SW480 (cell line): ENCODE results near the gene MFAP4.

ENCODE experiments used
- DNase-seq: peaks from one replicate; pipeline ENCODE4 v3.0.0-alpha.2; 2016; ENCODE audit warnings: low spot score

The MFAP4 gene

GRCh38 chr17:19409509-19409908, 22.5 kb upstream of the MFAP4 start:
- peak; percentile 55 for DNase-seq

- DNase-seq = no peak
Observed at GRCh38 chr17:19409066-19409465, 22.1 kb upstream of the MFAP4 start.

- DNase-seq = no peak
Observed at GRCh38 chr17:19408346-19408710, 21.3 kb upstream of the MFAP4 start.

GRCh38 chr17:19407601-19408345, 20.8 kb upstream of the MFAP4 start:
- DNase-seq = no peak

DNA sequence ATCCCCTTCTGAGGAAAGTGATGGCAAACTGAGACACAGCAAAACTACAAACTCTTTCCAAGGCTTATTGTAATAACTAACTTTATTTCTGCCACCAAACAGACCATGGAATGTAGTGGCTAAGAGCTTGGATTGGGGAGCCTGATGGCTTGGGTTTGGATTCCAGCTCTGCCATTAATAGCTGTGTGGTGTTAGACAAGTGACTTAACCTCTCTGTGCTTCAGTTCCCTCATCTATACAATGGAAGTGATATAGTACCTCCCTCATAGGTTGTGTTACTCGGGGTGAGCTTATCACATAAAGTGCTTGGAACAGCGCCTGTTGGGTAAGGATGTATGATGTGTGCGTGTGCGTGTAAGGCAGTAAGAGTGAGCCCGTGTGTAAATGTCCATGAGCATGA, 18.1 kb upstream of the MFAP4 start:
- no peak for DNase-seq

DNA sequence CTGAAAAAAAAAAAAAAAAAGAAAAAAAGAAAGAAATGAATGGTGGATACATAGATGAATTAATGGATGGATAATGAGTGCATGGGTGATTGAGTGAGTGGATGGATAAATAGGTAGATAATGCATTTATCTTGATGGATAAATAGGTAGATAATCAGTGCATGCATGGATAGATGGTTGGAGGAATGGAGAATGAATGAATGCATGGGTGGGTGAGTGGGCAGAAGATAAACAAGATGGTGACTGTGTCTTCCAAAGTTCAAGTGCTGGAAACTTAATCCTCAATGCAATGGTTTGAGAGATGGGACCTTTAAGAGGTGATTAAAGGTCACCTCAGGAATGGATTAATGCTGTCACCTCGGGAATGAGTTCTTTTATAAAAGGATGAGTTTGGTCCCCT, 17.3 kb upstream of the MFAP4 start:
- DNase-seq = no peak

DNA sequence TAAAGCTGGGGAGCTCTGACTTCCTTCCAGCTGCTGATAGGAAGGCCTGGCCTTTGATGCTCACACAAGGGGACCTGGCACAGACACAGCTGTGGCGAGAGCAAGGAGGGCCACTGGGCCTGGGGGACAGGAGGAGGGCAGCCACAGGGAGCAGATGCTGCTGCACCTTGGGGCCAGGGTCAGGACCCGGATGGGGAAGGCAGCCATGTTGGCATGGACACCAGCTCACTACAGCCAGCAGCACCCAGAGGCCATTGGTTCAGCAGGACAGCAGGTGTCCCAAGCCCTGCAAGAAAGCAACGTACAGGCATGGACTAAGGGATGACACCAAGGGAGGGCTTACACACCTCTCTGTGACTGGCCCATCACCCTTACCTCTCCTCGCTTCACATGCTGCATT, 16.0 kb upstream of the MFAP4 start:
- DNase-seq = no peak

DNA sequence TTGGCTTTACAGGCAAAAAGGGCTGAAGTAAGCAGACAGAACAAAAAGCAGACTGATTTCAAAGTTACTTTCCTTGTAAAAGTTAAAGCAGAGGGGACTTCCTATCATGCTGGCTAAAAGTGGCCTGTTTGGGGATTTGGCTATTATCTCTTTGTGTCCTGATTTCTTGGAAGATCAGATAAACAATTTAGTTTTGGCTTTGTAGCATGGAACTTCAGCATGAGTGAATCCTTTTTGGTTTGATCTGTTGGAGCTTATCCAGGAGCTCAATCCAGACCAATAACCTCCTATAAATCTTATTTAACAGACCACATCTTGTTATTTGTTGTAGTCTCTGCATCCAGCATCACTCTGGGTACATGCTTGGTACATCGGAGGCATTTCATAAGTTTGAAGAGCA, 15.2 kb upstream of the MFAP4 start:
- DNase-seq = no peak

DNA sequence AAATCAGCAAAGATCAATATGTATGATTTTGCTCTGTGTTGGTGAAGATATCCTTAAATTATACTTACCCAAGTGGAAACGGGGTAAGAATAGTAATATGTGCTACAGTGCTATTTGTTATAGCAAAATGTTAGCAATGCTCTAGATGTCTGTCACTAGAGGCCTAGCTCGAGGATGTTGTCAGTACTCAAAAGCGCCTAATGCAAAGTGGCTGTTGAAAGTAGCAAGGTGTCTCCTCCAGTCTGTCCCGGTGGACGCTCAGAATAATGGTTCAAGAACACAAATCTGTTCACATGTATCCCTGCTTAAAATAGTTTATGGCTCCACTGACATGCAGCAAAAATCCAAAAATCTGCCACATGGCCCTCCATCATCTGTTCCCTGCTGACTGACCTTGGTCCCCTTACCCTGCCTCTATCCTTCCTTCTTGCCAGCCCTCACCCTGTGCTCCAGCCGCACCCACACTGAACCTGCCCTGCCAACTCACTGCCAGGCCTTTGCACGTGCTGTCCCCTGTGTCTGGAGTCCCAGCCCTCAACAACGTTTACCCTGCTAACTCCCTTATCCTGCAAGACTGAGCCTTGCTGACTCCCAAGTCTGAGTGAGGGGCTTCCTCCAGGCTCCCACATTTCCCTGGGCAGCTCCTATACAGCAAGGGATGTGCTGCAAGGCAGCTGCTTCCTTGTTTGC, 14.5 kb upstream of the MFAP4 start:
- no peak for DNase-seq

GRCh38 chr17:19399750-19400450, 12.9 kb upstream of the MFAP4 start:
- DNase-seq = no peak

DNA sequence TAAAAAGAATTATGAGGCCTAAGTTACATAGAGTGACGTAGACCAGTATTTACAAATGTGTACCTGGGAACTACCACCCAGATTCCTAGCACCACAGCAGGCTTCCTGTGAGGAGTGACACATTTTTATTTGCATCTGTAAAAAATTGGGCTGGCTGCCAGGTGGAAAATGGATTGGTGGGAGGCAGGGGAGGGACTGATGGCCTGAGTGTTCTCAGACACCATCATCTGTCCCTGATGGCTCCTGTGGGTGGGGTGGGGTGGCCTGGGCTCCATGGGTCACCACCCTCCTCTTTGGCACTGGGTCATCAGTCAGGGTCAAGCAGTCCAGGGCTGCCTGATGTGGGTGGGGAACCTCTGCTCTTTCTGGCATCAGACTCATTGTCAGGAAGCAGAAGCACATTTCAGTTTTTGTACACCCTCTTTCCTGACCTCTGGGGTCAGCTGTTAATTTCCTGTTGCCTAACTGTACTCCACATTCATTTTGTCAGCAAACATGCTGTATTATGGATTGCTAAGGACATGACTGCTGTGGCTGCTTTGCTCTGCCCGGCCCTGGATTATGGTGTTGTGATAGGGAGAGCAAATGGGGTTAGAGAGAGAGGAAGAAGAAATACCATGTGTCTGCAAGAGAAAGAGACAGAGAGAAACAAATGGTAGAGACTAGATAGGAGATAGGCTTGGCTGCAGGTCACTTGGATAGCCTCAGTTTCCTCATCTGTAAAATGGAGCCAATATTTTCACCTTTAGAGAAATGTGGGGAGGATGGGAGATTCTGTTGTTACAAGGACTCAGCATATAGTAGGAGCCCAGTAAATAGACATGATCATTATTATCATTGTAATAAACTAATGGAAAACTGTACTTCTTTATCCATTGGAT, 11.6 kb upstream of the MFAP4 start:
- DNase-seq = peak; percentile 43

GRCh38 chr17:19397556-19398041, 10.6 kb upstream of the MFAP4 start:
- DNase-seq = no peak

GRCh38 chr17:19392303-19392702, 5.3 kb upstream of the MFAP4 start:
- no peak for DNase-seq

- DNase-seq = no peak
Observed at GRCh38 chr17:19391432-19391831, 4.4 kb upstream of the MFAP4 start.

- DNase-seq = no peak
Observed at GRCh38 chr17:19390951-19391350, 4.0 kb upstream of the MFAP4 start.

- DNase-seq = no peak
Observed at GRCh38 chr17:19388791-19389785, 2.1 kb upstream of the MFAP4 start.

DNA sequence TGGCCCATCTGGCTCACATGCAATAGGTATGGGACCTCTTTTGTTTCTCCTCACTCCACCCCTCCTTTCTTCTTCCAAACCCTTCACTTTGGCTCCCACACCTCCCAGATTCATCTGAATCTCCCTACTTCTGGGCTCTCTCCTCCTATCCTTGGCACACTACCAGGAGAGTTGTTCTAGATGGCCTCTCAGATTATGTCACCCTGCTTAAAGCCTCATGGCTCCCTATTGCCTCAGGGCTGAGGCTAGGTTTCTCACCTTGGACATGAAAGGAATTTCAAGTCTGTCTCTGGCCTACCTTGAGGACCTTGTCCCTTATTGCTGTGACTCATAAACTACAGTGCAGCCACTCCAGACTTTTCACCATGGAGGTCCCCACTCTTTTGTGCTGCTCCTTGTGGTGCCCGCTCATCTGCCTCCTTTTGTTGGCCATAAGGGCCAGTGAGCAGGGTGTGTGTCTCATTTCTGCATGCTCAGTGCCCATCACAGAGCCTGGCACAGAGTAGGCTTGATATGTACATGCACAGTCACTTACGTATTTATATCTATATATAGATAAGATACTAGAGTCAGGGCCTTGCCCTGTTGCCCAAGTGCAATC, 1.0 kb upstream of the MFAP4 start:
- DNase-seq = peak; percentile 47

DNA sequence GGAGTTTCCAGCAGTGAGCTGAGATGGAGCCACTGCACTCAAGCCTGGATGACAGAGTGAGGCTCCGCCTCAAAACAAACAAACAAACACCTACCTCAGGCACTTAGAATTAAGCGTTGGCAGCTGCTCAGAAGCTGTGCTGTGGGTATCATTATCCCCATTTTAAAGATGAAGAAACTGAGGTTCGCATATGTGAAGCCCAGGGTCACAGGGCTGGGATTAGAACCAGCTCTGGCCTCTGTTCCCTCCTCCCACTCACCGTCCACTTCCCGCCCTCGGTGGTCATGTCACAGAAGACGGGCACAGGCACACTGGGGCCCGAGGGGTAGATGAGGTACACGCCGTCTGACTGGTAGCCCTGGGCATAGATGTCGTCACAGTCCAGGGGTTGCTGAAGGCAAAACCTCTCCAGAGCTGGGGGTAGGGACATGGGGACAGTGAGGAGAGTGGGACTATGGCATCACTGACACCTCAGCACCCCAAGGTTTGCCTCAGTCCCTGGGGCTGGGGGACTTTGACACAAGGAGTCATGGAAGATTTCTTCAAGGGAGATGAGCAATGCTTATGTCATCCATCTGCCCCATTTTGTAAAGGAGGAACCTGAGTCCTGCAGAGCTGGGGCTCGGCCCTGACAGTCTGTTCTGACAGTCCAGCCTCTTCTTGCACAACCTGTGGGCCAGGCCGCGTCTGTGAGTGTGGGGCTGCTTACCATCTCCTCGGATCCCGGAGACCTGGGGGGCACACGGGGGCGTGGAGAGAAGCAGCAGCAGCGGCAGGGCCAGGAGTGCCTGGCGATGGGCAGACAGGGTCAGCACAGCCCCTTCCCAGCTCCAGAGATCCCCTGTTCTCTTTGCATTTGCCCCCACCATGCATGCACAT, 700 bp downstream of the MFAP4 start:
- no peak for DNase-seq

DNA sequence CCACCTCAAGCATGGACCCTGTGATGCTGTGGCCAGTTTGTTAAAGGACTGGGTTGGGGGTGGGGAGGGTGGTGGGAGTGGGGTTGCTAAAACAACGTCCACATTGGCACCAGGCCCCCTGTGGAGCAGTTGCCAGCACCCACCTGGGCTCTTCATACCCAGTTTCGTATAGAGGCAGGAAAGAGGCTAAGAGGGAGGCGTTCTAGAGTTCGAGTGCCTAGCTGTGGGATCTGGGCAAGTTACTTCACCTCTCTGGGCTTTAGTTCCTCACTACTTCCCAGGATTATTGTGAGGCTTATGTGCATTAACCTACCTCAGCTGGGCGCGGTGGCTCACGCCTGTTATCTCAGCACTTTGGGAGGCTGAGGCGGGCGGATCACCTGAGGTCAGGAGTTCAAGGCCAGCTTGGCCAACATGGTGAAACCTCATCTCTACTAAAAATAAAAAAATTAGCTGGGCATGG, 1.4 kb downstream of the MFAP4 start:
- no peak for DNase-seq
